NK-92 (cell line): Measurements from ENCODE around the gene SORBS2.

ENCODE experiments used
- DNase-seq: peaks from one replicate; lab custom pipeline; 2025; ENCODE audit not compliant: unreplicated experiment; lab: John Stamatoyannopoulos, UW

Gene SORBS2

GRCh38 chr4:185836241-185837084, 24.5 kb upstream of the SORBS2 start:
- DNase-seq: no peak

- no peak for DNase-seq
Observed at GRCh38 chr4:185835814-185836213, 23.8 kb upstream of the SORBS2 start.

- no peak for DNase-seq
Observed at GRCh38 chr4:185835336-185835735, 23.3 kb upstream of the SORBS2 start.

GRCh38 chr4:185834778-185835177, 22.8 kb upstream of the SORBS2 start:
- no peak for DNase-seq

GRCh38 chr4:185834088-185834487, 22.1 kb upstream of the SORBS2 start:
- no peak for DNase-seq

GRCh38 chr4:185833055-185833598, 21.1 kb upstream of the SORBS2 start:
- DNase-seq: no peak

- DNase-seq: no peak
Observed at GRCh38 chr4:185831125-185831815, 19.3 kb upstream of the SORBS2 start.

GRCh38 chr4:185830263-185830994, 18.4 kb upstream of the SORBS2 start:
- no peak for DNase-seq

GRCh38 chr4:185826381-185826780, 14.4 kb upstream of the SORBS2 start:
- DNase-seq: no peak

GRCh38 chr4:185825737-185826136, 13.7 kb upstream of the SORBS2 start:
- no peak for DNase-seq

- DNase-seq: no peak
Observed at GRCh38 chr4:185822791-185823190, 10.8 kb upstream of the SORBS2 start.

- no peak for DNase-seq
Observed at GRCh38 chr4:185821029-185821419, 9.0 kb upstream of the SORBS2 start.

GRCh38 chr4:185820146-185821028, 8.4 kb upstream of the SORBS2 start:
- DNase-seq: no peak

- DNase-seq: no peak
Observed at GRCh38 chr4:185819144-185819543, 7.2 kb upstream of the SORBS2 start.

- no peak for DNase-seq
Observed at GRCh38 chr4:185817403-185817818, 5.4 kb upstream of the SORBS2 start.

GRCh38 chr4:185813133-185813532, 1.1 kb upstream of the SORBS2 start:
- no peak for DNase-seq

GRCh38 chr4:185810746-185811508, 1.1 kb downstream of the SORBS2 start:
- no peak for DNase-seq

GRCh38 chr4:185809533-185810071, 2.4 kb downstream of the SORBS2 start:
- no peak for DNase-seq

- DNase-seq: no peak
Observed at GRCh38 chr4:185809121-185809520, 2.9 kb downstream of the SORBS2 start.
